Kidney epithelial cell (primary cell): ENCODE results near the gene AGL. TPM values are rescaled to one million over a fixed set of nuclear protein-coding genes. Genes with fewer than 3 reads are reported as not detected.

Experiments used
- DNase-seq: peaks from one replicate; pipeline ENCODE4 v3.0.0-alpha.2; 2010; ENCODE audit warnings: low read depth
- H3K27me3 ChIP-seq: 2 replicates; pipeline ENCODE4 v1.6.0; 2011; ENCODE audit warnings: low read length; ENCODE audit not compliant: control insufficient read depth, insufficient read depth
- H3K36me3 ChIP-seq: 2 replicates; pipeline ENCODE4 v1.5.1; 2011; ENCODE audit warnings: low read length; ENCODE audit not compliant: control insufficient read depth, insufficient read depth
- H3K4me3 ChIP-seq: 2 replicates; pipeline ENCODE4 v1.5.1; 2011; ENCODE audit warnings: low read depth, mild to moderate bottlenecking, control low read depth, low read length
- CTCF ChIP-seq: IDR thresholded peaks from 2 replicates; pipeline ENCODE4 v1.5.1; 2011; ENCODE audit warnings: mild to moderate bottlenecking, moderate library complexity, low read length, control low read depth, inconsistent platforms; ENCODE audit not compliant: insufficient read depth, poor library complexity, severe bottlenecking
- total RNA-seq: library from RNA; depleted of rRNA; stranded (reverse); fragments of >200 nt; gene quantifications from 2 replicates; pipeline ENCODE4 v1.2.3, GENCODE V29; 2015

Gene AGL
- total RNA-seq, 1 donor from 2014 or later: 15.4 TPM

DNA sequence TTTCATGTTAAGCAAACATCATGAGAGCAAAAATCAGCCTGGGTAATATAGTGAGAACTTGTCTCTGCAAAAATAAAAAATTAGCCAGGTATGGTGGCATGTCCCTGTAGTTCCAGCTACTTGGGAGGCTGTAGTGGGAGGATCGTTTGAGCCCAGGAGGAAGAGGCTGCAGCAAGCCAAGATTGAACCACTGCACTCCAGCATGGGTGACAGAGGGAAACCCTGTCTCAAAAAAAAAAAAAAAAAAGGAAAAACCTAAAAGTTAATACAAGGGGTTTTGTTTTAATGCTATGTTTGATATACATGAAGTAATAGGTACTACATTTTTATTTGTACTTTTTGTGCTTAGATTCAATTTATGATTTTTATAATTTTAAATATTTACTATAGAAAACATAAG is 92.6 kb downstream of the AGL start:
- TF ChIP-seq CTCF: no peak
- Histone ChIP-seq H3K36me3 (no peaks in the 10 kb centered on the region), H3K4me3 (no peak overlapping the region), H3K27me3 (no peaks in the 10 kb centered on the region)
- DNase-seq: no peak

GRCh38 chr1:99943223-99943794 is 93.1 kb downstream of the AGL start:
- Histone ChIP-seq H3K27me3 (no peaks in the 10 kb centered on the region), H3K36me3 (no peaks in the 10 kb centered on the region), H3K4me3 (no peak overlapping the region)
- no peak for DNase-seq
- TF ChIP-seq CTCF: no peak

- DNase-seq: no peak
- no peak overlapping the region for H3K4me3 ChIP-seq
- H3K27me3 ChIP-seq: no peaks in the 10 kb centered on the region
- H3K36me3 ChIP-seq: no peaks in the 10 kb centered on the region
- TF ChIP-seq CTCF: no peak
These were observed 94.0 kb downstream of the AGL start for GRCh38 chr1:99944192-99944591.

DNA sequence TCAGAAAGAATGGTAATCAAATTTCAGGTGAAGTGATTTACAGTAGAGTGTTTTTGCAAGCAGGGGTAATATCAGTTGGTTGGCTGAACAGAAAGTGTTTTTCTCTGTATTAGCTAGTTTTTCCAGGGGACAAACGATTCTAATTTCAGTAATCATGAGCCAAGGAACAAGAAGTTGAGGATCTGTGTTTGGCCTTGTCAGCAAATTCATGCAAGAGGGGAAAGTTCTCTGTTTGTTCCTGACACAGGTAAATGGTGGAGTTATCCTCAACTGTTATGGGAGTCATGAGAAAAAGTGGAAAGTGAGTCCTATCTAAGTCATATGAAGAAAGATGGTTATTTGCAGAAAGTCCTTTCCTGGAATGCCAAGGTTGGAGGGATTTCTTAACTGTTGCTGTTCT is 95.0 kb downstream of the AGL start:
- no peak overlapping the region for H3K4me3 ChIP-seq
- no peak for TF ChIP-seq CTCF
- no peaks in the 10 kb centered on the region for H3K36me3 ChIP-seq
- no peak for DNase-seq
- no peaks in the 10 kb centered on the region for H3K27me3 ChIP-seq

DNA sequence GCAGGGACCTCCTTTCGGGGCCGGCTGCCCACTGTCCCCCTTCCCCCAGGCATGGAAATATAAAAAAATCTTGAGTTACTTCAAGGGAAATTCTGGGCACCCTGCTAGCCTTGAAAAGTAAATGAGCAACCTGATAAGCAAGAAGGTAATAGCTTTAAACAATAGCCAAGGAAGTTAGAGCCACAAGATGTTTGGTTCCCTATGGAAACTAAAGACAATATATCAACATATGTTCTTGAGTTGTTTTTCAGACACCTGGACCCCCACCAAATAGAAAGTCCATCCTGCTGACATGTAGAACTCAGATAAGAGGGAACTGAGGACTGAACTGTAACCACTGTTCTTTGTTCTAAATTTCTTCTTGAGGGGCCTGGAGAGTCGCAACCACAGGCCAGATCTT is 100.3 kb downstream of the AGL start:
- no peak overlapping the region for H3K4me3 ChIP-seq
- DNase-seq: no peak
- H3K36me3 ChIP-seq: no peaks in the 10 kb centered on the region
- no peak for TF ChIP-seq CTCF
- H3K27me3 ChIP-seq: no peaks in the 10 kb centered on the region

DNA sequence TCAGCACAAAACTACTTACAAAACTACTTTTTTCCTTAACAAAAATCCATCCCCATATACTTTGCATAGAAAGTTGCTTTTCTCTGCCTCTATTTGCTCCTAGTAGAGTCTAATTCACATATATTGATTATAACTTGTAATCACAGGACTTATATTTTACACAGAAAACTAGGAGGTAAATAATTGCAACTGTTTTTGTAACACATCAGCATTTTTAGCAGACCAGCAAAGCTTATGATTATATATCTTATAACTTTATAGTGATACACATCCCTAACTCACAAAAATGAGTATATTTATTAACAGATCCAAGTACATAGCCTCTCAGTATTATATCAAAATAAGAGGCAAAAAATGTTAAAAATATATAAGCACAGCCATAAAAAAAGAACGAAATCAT is 102.4 kb downstream of the AGL start:
- H3K36me3 ChIP-seq: no peaks in the 10 kb centered on the region
- TF ChIP-seq CTCF: no peak
- H3K4me3 ChIP-seq: no peak overlapping the region
- no peak for DNase-seq
- H3K27me3 ChIP-seq: no peaks in the 10 kb centered on the region
